Activated naive CD8-positive, alpha-beta T cell treated with anti-CD3 and anti-CD28 coated beads, Interleukin-2, amount 50 U/mL, for 16 hours (primary cell): ENCODE results near the gene CDKN2B.
"Not testable (repeated sequence)": the region's sequence is repeated elsewhere in the genome, so short reads cannot be mapped to it uniquely, and the experiment has no call there.

Experiments
- DNase-seq: peaks from one replicate; pipeline ENCODE4 v3.0.0-alpha.2; 2020; ENCODE audit warnings: low read depth, low spot score

The CDKN2B gene

GRCh38 chr9:22008717-22009505, at the start of gene CDKN2B:
Gene CDKN2B, minus strand, starts transcription at chr9:22009305. Its CDS starts 352 bp downstream, at chr9:22008953.
- DNase-seq = no peak

GRCh38 chr9:22057972-22058371, 48.9 kb upstream of the CDKN2B start:
- not testable (repeated sequence) for DNase-seq

GRCh38 chr9:22056402-22056801, 47.3 kb upstream of the CDKN2B start:
- no peak for DNase-seq

GRCh38 chr9:22055090-22055489, 46.0 kb upstream of the CDKN2B start:
- no peak for DNase-seq

GRCh38 chr9:22054529-22054928, 45.4 kb upstream of the CDKN2B start:
- DNase-seq = no peak

- no peak for DNase-seq
Measured at GRCh38 chr9:22054076-22054475, 45.0 kb upstream of the CDKN2B start.

- no peak for DNase-seq
Measured at GRCh38 chr9:22053178-22053577, 44.1 kb upstream of the CDKN2B start.

- DNase-seq = peak; percentile 11
Measured at GRCh38 chr9:22052376-22052945, 43.4 kb upstream of the CDKN2B start.

GRCh38 chr9:22050924-22051323, 41.8 kb upstream of the CDKN2B start:
- DNase-seq = no peak

GRCh38 chr9:22049411-22049810, 40.3 kb upstream of the CDKN2B start:
- no peak for DNase-seq

GRCh38 chr9:22047596-22047995, 38.5 kb upstream of the CDKN2B start:
- no peak for DNase-seq

GRCh38 chr9:22046243-22046885, 37.3 kb upstream of the CDKN2B start:
- DNase-seq = no peak

- DNase-seq = no peak
Measured at GRCh38 chr9:22045423-22045822, 36.3 kb upstream of the CDKN2B start.

- no peak for DNase-seq
Measured at GRCh38 chr9:22044583-22044982, 35.5 kb upstream of the CDKN2B start.

GRCh38 chr9:22043928-22044327, 34.8 kb upstream of the CDKN2B start:
- no peak for DNase-seq

GRCh38 chr9:22041775-22042174, 32.7 kb upstream of the CDKN2B start:
- no peak for DNase-seq

GRCh38 chr9:22041344-22041743, 32.2 kb upstream of the CDKN2B start:
- DNase-seq = no peak

GRCh38 chr9:22040760-22041159, 31.7 kb upstream of the CDKN2B start:
- DNase-seq = no peak

GRCh38 chr9:22039258-22039657, 30.2 kb upstream of the CDKN2B start:
- DNase-seq = no peak

- DNase-seq = no peak
Measured at GRCh38 chr9:22037954-22038690, 29.0 kb upstream of the CDKN2B start.

GRCh38 chr9:22036866-22037626, 27.9 kb upstream of the CDKN2B start:
- DNase-seq = no peak
